ENCODE measurements around the gene CELF5. TPM values are rescaled to one million over a fixed set of nuclear protein-coding genes. Genes with fewer than 3 reads are reported as not detected.

Gene CELF5
- total and polyA plus RNA-seq, 9 of the 15 experiments (the other 6 are each of a cell fraction or from before 2014, with no cell fraction given) = 0.01 to 0.56 (median 0.22) TPM

- TF ChIP-seq, protein P1, sequence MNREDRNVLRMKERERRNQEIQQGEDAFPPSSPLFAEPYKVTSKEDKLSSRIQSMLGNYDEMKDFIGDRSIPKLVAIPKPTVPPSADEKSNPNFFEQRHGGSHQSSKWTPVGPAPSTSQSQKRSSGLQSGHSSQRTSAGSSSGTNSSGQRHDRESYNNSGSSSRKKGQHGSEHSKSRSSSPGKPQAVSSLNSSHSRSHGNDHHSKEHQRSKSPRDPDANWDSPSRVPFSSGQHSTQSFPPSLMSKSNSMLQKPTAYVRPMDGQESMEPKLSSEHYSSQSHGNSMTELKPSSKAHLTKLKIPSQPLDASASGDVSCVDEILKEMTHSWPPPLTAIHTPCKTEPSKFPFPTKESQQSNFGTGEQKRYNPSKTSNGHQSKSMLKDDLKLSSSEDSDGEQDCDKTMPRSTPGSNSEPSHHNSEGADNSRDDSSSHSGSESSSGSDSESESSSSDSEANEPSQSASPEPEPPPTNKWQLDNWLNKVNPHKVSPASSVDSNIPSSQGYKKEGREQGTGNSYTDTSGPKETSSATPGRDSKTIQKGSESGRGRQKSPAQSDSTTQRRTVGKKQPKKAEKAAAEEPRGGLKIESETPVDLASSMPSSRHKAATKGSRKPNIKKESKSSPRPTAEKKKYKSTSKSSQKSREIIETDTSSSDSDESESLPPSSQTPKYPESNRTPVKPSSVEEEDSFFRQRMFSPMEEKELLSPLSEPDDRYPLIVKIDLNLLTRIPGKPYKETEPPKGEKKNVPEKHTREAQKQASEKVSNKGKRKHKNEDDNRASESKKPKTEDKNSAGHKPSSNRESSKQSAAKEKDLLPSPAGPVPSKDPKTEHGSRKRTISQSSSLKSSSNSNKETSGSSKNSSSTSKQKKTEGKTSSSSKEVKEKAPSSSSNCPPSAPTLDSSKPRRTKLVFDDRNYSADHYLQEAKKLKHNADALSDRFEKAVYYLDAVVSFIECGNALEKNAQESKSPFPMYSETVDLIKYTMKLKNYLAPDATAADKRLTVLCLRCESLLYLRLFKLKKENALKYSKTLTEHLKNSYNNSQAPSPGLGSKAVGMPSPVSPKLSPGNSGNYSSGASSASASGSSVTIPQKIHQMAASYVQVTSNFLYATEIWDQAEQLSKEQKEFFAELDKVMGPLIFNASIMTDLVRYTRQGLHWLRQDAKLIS (CRISPR knock-in tag; IDR thresholded peaks at IDR 0.05) = no peak
- TF ChIP-seq KHSRP (IDR thresholded peaks at IDR 0.05) (no peak), ZNF644 (tag; IDR thresholded peaks at IDR 0.05; ENCODE audit: low read depth) (no peak), ZC3H8 (IDR thresholded peaks at IDR 0.05) (no peak), TGIF2 (CRISPR knock-in tag; IDR thresholded peaks at IDR 0.05) (no peak), DPF2 (IDR thresholded peaks at IDR 0.05) (peak; percentile 79), NKRF (IDR thresholded peaks at IDR 0.05; ENCODE audit: borderline replicate concordance) (peak; percentile 61; the same call in 1 of the 2 replicates), MIER1 (IDR thresholded peaks at IDR 0.05; ENCODE audit: low read depth) (peak; percentile 70), TCF7L2 (IDR thresholded peaks at IDR 0.05; ENCODE audit: low read depth, low read length) (no peak), CGGBP1 (CRISPR knock-in tag; IDR thresholded peaks at IDR 0.05) (no peak), ZNF586 (CRISPR knock-in tag; conservative IDR thresholded peaks at IDR 0.05) (no peak)
- TF ChIP-seq, protein P2, sequence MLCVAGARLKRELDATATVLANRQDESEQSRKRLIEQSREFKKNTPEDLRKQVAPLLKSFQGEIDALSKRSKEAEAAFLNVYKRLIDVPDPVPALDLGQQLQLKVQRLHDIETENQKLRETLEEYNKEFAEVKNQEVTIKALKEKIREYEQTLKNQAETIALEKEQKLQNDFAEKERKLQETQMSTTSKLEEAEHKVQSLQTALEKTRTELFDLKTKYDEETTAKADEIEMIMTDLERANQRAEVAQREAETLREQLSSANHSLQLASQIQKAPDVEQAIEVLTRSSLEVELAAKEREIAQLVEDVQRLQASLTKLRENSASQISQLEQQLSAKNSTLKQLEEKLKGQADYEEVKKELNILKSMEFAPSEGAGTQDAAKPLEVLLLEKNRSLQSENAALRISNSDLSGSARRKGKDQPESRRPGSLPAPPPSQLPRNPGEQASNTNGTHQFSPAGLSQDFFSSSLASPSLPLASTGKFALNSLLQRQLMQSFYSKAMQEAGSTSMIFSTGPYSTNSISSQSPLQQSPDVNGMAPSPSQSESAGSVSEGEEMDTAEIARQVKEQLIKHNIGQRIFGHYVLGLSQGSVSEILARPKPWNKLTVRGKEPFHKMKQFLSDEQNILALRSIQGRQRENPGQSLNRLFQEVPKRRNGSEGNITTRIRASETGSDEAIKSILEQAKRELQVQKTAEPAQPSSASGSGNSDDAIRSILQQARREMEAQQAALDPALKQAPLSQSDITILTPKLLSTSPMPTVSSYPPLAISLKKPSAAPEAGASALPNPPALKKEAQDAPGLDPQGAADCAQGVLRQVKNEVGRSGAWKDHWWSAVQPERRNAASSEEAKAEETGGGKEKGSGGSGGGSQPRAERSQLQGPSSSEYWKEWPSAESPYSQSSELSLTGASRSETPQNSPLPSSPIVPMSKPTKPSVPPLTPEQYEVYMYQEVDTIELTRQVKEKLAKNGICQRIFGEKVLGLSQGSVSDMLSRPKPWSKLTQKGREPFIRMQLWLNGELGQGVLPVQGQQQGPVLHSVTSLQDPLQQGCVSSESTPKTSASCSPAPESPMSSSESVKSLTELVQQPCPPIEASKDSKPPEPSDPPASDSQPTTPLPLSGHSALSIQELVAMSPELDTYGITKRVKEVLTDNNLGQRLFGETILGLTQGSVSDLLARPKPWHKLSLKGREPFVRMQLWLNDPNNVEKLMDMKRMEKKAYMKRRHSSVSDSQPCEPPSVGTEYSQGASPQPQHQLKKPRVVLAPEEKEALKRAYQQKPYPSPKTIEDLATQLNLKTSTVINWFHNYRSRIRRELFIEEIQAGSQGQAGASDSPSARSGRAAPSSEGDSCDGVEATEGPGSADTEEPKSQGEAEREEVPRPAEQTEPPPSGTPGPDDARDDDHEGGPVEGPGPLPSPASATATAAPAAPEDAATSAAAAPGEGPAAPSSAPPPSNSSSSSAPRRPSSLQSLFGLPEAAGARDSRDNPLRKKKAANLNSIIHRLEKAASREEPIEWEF (CRISPR knock-in tag; IDR thresholded peaks at IDR 0.05) = no peak
- TF ChIP-seq, protein P3, sequence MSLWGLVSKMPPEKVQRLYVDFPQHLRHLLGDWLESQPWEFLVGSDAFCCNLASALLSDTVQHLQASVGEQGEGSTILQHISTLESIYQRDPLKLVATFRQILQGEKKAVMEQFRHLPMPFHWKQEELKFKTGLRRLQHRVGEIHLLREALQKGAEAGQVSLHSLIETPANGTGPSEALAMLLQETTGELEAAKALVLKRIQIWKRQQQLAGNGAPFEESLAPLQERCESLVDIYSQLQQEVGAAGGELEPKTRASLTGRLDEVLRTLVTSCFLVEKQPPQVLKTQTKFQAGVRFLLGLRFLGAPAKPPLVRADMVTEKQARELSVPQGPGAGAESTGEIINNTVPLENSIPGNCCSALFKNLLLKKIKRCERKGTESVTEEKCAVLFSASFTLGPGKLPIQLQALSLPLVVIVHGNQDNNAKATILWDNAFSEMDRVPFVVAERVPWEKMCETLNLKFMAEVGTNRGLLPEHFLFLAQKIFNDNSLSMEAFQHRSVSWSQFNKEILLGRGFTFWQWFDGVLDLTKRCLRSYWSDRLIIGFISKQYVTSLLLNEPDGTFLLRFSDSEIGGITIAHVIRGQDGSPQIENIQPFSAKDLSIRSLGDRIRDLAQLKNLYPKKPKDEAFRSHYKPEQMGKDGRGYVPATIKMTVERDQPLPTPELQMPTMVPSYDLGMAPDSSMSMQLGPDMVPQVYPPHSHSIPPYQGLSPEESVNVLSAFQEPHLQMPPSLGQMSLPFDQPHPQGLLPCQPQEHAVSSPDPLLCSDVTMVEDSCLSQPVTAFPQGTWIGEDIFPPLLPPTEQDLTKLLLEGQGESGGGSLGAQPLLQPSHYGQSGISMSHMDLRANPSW (CRISPR knock-in tag; IDR thresholded peaks at IDR 0.05) = no peak
Measured at GRCh38 chr19:3183721-3184641, 40.5 kb upstream of the CELF5 start (continued).

All from K562 (cell line).